ENCODE data around the gene RND2. TPM values are rescaled to one million over a fixed set of nuclear protein-coding genes. Genes with fewer than 3 reads are reported as not detected.
"Not testable (repeated sequence)": the region's sequence is repeated elsewhere in the genome, so short reads cannot be mapped to it uniquely, and the experiment has no call there.

Gene RND2, protein sequence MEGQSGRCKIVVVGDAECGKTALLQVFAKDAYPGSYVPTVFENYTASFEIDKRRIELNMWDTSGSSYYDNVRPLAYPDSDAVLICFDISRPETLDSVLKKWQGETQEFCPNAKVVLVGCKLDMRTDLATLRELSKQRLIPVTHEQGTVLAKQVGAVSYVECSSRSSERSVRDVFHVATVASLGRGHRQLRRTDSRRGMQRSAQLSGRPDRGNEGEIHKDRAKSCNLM
- 0.27 TPM for total RNA-seq

DNA sequence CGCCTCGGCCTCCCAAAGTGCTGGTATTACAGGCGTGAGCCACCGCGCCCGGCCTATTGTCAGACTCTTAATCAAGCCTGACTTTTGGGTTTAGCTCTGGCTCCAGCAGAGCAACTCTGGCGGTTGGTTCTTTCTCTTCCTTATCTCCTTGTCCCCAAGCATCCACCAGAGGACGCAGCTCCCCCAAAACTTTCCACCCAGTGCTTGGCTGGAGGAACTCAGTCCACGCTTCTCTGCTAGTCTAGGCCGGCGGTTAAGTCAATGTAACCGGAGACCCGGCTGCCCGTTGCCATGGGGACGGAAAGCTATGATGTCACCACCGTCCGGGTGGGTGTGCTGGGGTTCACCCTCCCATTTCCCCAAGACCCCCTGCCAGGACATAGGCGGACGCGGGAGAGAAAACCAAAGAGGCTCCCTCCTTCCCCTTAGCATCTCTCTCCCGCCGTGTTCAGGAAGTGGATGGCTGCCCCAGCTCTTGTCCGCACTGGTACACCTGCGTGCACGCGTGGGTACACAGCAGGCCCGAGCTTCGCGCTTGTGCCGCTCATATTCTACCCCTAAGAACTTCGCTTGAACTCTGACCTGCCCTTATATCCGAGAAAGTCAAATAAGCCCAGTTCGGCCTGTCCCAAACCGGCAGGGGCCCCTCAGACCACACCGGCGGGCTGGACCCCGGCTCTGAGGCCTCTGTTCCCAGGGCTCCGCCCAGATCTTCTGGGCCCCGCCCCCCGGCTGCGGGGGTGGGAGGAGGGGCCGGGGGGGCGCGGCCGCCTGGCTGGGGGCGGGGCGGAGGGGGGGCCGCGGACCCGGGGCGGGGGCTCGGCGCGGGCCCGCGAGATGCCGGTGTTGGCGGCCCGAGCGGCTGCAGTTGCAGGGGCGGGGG lies at the start of gene RND2:
Gene RND2, plus strand, starts transcription at position 825 of the 883 bp plus-strand sequence. CDS start 117 bp downstream, outside the sequence.
- peak; percentile 55 to 97 (median 92) for DNase-seq (ENCODE audit: low read depth in 2 of 3, low spot score in 2 of 3)

DNA sequence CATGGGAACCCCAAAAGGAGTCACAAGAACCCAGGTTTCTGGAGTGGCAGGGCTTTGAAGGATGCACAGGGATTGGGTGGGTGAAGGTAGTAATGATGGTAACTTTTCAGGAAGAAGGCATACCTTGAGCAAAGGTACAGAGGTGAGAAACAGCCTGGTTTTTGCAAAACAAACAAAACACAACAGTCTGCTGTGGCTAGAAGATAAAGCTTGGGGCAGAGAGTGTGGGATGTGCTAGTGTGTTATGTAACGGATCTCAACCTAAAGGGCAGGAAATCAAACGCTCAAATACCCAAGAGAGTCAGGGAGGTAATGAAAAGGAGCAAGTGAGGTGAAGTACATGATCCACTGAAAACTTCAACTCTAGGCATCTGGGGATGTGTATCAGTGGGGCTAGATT lies 49.8 kb upstream of the RND2 start:
- DNase-seq (ENCODE audit: low read depth in 2 of 3, low spot score in 2 of 3), result no peak

DNA sequence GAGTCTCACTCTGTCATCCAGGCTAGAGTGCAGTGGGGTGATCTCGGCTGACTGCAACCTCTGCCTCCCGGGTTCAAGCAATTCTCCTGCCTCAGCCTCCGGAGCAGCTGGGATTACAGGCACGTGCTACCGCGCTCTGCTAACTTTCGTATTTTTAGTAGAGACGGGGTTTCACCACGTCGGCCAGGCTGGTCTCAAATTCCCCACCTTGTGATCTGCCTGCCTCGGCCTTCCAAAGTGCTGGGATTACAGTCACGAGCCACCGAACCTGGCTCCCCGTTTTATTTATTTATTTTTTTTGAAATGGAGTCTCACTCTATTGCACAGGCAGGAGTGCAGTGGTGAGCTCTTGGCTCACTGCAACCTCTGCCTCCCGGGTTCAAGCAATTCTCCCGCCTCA lies 49.3 kb upstream of the RND2 start:
- DNase-seq (ENCODE audit: low read depth in 2 of 3, low spot score in 2 of 3), result not testable (repeated sequence)

DNA sequence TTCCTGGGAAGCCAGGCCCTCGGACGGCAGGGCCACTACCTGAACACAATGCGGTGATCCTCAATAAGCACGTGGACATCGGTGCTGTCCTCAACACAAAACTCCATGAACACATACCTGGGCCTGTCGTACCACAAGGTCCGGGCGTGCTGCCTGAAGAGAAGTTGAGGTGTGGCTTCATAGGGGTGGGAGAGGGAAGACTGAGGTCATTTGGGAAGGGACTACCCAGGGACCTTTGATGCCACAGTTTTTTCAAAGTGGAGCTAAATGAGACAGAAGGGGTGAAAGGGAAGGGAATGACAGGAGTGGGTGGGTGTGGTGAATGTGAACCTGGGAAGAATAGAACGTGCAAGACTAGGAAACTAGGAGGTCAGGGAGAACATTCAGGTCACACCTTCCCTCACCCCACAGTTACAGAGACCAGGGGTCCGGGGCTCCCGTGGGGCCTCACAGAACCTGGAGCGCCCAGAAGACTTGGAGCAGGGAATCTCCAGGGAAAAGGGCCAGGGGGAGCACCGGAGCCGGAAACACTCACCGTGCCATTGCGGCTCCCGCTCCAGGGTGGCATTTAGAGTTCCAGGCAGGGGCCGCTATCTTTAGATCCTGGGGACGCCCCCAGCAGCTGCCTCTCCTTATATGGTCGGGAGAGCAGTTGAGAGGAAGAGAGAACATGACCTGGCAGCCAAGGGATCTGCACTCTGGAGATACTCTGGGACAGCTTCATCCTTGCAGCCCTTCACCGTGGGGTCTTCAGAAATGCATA lies 45.3 kb upstream of the RND2 start, which contains the start of gene PTGES3L:
Gene PTGES3L, minus strand, starts transcription at position 570 of the 763 bp plus-strand sequence. Its CDS starts 27 bp downstream, at position 543.
- DNase-seq (ENCODE audit: low read depth in 2 of 3, low spot score in 2 of 3), result peak in 2 of 3 donors; percentile 35 to 66

DNA sequence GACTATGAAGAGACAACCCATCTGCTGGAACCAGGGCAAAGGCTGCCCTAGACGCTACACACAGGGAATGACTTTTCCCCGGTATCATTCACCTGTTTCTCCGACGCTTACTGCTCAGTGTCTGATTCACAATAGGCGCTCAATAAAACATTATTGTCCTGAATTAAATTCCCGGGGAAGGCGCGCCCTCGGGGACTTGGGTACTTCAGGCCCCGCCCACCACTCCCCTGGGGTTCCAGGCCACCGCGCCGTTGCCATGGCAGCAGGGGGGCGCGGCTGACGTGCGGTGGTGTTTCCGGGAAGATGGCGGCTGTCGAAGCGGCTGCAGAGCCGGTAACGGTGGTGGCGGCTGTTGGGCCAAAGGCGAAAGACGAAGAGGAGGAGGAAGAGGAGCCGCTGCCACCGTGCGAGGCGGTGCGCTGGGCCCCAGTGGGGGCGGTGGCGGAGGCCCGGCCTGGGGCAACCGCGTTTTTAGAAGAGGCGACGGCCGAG lies 44.7 kb upstream of the RND2 start, which contains the start of gene RUNDC1:
Gene RUNDC1, plus strand, starts transcription at position 292 of the 492 bp plus-strand sequence. Its CDS starts 12 bp downstream, at position 304.
- DNase-seq (ENCODE audit: low read depth in 2 of 3, low spot score in 2 of 3), result peak; percentile 79 to 91 (median 87)

DNA sequence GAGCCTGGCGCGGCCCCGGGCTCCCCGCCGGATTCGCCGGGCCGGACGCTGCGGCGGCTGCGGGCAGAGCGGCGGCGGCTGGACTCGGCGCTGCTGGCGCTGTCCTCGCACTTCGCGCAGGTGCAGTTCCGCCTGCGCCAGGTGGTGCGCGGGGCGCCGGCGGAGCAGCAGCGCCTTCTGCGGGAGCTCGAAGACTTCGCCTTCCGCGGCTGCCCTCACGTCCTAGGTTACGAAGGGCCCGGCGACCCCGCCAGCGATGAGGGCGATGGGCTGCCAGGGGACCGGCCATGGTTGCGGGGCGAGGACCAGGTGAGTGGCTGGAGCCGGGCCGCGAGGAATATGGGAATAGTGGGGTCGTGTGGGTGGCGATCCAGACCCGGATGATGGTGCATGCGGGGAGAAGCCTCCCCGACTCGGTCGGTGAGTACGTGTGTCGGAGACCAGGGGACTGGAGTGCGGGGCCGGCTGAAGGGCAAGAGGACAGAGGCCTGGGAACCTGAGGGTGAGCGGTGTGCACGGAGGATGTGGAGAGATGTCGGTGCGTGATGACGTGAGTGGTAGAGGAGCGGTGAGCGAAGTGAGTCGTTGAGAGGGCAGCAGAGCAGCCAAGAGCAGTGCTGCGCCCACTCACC lies 44.1 kb upstream of the RND2 start:
- peak in 2 of 3 donors; percentile 54 to 68 for DNase-seq (ENCODE audit: low read depth in 2 of 3, low spot score in 2 of 3)

DNA sequence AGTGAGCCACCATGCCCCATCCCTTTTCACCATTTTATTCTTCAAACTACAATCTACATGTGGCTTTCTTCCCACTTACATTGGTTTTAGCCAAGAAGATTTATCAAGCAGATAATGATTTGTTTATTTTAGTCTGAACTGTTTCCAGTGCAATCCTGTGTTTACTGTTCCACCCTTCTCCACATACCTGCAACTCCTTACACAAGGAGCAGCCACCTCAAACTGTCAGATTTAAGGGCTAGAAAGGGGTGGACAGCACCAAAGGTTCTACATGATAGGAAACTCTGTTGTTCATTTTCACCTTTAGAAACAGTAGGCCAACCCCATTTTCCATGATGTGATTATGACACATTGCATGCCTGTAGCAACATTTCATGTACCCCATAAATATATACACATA lies 42.8 kb upstream of the RND2 start:
- no peak for DNase-seq (ENCODE audit: low read depth in 2 of 3, low spot score in 2 of 3)

DNA sequence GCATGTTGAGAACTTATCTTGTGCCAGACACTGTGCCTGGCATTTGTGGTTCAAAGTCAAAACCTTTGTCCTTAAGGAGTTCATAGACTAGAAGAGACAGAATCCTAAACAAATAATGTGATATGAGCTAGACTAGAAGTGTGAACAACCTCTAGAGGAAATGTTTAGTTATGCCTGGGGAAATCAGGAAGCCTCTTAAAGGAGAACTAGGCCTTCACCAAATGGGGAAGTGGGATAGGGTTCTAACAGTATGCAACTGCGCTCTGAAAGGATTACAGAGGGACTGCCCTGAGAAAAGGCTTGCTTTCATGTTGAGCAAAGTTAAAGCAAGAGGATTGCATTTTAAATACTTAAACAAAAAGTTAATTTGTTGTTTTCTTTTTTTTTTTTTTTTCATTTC lies 39.8 kb upstream of the RND2 start:
- peak in 2 of 3 donors; percentile 50 to 66 for DNase-seq (ENCODE audit: low read depth in 2 of 3, low spot score in 2 of 3)

DNA sequence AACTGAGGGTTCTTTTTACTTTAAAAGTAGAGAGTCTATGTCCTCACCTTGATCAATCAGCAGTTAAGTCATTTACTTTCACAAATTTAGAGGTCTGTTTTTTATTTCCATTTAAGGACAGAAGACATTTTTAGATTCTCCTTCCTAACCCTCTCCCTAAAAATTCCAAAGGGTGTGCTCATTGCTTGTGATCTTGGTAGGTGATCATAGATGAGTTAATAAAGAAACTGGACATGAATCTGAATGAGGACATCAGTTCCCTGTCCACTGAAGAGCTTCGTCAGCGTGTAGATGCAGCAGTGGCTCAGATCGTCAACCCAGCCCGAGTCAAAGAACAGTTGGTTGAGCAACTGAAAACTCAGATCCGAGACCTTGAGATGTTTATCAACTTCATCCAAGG lies 35.9 kb upstream of the RND2 start:
- DNase-seq (ENCODE audit: low read depth in 2 of 3, low spot score in 2 of 3), result no peak

DNA sequence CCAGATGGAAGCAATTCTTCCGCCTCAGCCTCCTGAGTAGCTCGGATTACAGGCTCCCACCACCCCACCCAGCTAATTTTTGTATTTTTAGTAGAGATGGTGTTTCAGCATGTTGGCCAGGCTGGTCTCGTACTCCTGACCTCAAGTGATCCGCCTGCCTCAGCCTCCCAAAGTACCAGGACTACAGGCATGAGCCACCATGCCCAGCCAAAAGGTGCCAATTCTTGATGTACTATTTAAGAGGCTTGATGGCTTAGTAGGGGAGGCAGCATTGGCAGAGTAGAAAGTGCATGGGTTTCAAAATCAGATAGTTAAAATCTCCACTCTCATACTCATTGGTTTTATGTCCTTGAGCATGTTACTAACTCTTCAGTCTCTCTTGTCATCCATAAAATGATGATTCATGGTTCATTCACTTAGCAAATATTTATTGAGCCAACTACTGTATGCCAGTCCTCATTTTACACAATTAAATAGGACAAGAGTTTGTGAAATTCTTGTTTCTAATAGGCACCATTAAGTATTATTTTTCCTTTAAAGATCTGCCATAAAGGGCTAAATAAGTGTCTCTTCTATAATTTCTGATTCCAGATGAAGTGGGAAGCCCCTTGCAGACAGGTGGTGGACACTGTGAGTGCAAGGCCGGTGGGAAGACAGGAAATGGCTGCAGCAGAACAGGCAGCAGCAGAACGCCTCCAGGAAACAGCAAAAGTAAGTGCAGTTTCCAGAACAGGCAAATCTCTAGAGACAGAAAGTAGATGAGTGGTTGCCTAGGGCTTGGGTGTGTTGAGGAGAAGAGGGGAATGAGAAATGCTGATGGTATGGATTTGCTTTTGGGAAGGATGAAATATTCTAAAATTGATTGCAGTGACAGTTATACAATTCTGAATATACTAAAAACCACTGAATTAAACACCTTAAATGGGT lies 35.0 kb upstream of the RND2 start:
- no peak for DNase-seq (ENCODE audit: low read depth in 2 of 3, low spot score in 2 of 3)

DNA sequence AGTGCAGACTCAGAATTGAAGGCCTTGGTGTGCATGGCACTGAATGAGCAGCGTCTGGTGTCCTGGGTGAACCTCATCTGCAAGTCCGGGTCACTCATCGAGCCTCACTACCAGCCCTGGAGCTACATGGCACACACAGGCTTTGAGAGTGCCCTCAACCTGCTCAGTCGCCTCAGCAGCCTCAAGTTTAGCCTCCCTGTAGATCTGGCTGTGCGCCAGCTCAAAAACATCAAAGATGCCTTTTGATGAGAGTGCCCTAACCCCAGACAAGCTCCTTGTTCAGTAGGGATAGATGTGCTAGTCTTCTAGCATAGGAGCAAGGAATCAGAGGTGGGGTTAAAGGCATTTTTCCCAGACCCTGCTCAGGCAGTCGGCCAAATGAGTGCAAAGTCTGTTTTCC lies 33.6 kb upstream of the RND2 start:
- no peak for DNase-seq (ENCODE audit: low read depth in 2 of 3, low spot score in 2 of 3)

DNA sequence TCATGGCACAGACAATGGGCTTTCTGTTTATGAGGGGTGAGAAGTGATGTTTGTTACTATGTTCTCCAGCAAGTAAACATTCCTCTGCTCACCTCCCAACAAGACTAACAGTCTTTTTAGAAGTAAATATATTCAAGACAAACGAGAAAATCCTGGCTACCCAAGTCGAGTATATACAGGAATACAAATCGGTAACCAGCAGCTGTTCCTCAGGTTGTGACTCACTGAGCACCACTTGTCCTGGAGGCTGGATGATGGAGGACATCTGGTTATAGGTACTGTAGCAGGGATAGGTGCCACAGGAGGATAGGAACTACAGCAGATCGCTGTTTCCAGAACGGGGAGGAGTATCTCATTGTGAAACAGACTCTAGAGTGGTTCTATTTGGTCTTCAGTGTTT lies 32.2 kb upstream of the RND2 start:
- no peak for DNase-seq (ENCODE audit: low read depth in 2 of 3, low spot score in 2 of 3)

DNA sequence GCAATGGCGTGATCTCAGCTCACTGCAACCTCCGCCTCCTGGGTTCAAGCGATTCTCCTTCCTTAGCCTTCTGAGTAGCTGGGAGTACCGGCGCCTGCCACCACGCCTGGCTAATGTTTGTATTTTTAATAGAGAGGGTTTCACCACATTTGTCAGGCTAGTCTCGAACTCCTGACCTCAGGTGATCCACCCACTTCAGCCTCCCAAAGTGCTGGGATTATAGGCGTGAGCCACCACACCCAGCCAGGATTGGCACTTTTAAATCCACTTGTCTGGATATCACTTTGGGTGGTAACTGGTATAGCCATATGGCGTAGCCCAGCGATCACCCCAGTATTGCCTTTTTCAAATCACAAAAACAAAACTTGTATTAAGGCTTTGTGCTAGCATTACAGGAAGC lies 31.1 kb upstream of the RND2 start:
- DNase-seq (ENCODE audit: low read depth in 2 of 3, low spot score in 2 of 3), result not testable (repeated sequence)

DNA sequence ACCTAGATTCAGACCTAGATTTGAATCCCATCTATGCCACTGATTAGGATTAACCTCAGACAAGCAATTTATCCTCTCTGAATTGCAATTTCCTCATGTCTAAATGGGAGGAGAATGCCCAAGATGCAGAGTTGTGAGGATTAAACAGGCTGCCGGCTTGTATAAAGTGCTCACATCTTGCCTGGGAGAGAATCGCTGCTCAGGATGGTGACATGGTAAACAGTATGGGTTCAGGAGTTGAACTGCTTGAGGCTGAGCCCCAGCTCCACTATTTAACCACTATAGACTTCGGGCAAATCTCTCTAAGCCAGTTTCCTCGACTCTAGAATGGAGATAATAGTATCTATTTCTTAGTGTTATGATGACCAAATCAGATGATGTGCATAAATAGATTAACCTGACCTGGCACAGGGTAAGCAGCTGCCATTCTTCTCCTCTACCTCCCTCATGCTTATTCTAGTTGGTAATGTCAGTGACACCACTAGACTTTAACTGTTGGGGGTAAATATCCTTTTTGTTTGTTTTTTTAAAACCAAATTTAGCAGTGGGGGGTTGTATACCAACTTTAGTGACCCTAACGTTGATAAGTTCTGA lies 27.5 kb upstream of the RND2 start:
- no peak for DNase-seq (ENCODE audit: low read depth in 2 of 3, low spot score in 2 of 3)

DNA sequence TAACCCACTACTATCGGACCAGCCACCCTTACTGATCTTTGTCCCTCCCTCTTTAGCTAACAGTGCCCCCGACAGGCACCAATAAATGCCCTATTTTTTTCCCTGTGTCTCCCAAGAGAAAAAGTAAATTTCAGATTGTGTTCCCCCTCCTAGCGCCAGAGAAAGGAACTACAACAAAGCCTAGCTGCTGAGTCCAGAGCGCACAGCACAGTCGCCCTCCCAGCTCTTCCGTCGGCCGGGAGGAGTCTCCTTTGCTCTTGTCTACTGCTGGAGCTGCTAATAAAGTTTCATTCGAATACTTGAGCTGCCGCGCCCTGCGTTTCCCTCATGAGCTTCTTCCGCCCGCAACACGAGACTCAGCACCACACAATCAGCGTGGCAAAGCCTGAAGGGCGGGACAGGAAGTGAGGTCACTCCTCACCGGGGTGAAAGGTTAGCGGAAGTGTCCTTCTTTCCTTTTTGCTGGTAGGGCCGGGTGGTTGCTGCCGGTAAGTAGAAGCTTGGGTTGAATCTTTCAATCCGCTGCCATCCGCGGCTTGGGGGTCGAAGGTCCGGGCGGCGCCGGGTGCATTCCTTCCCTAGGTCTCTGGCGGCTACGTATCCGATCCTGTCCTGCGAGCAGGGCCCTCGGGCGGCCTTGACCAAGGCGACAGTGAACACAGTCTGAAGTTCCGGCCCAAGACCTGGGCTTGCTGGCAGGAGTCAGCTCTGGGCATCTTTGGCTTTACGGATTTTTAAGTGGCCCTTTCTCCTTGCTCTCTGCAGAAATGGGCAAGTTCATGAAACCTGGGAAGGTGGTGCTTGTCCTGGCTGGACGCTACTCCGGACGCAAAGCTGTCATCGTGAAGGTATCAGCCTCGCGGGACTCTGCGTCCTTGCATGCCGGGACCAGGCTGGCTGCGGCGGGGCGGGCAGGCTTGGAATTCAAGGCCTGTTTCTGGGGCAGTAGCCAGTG lies 26.8 kb upstream of the RND2 start, which contains the start of gene RPL27:
Gene RPL27, plus strand, starts transcription at position 436 of the 955 bp plus-strand sequence. Its CDS starts 332 bp downstream, at position 768.
- peak; percentile 93 to 100 (median 100) for DNase-seq (ENCODE audit: low read depth in 2 of 3, low spot score in 2 of 3)

DNA sequence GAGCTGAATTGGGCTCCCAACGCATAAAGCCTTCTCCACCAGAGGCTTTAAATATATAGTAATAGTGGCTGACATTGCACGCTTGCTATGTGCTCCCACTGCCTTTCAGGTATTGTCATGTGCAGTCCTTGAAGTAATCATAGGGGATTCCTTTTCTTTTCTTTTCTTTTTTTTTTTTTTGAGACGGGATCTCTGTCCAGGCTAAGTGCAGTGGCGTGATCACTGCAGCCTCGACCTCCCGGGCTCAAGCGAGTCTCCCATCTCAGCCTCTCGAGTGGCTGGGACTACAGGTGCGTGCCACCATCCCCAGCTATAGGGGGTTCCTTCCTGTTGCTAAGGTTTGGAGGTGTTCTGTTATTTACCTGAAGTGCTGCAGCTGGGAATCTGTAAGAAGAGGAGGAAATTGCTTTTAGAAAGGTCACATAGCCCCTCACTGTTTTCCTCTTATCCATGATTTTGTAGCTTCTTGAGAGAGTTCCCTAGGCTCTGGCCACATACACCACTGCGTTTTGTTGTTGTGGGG lies 26.0 kb upstream of the RND2 start:
- no peak for DNase-seq (ENCODE audit: low read depth in 2 of 3, low spot score in 2 of 3)

DNA sequence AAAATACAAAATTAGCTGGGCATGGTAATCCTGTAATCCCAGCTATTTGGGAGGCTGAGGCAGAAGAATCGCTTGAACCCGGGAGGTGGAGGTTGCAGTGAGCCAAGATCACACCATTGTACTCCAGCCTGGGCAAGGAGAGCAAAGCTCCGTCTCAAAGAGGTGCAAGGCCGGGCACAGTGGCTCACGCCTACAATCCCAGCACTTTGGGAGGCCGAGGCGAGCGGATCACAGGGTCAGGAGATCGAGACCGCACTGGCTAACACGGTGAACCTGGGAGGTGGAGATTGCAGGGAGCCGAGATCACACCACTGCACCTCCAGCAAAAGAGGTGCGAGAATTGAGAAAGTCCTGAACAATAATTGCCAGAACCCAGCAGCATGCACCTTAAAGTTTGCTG lies 24.1 kb upstream of the RND2 start:
- not testable (repeated sequence) for DNase-seq (ENCODE audit: low read depth in 2 of 3, low spot score in 2 of 3)
